H1 (cell line): ENCODE results near the gene BRK1. TPM values are rescaled to one million over a fixed set of nuclear protein-coding genes. Genes with fewer than 3 reads are reported as not detected.

Source experiments
- CTCF ChIA-PET: fragments of 300-600 bp; sonication (Branson Sonifier 250); formaldehyde crosslinking; loops from one replicate; lab custom pipeline; 2021; ENCODE audit not compliant: partially characterized antibody; lab: Charles Lee
- POLR2A ChIA-PET: fragments of 300-600 bp; sonication (Branson Sonifier 250); formaldehyde crosslinking; loops from one replicate; lab custom pipeline; 2021; ENCODE audit warnings: inconsistent platforms; ENCODE audit not compliant: partially characterized antibody; lab: Charles Lee
- DNase-seq, 2 experiments: peaks; one replicate each; pipeline versions ENCODE4 v3.0.0 to v3.0.0-alpha.2; 2010 to 2022; ENCODE audit warnings: low spot score in 2 of 2, low read depth in 1 of 2, mixed read lengths in 1 of 2
- FAIRE-seq: peaks from 2 replicates; lab custom pipeline; 2011; peaks lifted over from hg19 to GRCh38; lab: Jason Lieb, UNC
- H2AFZ ChIP-seq: 2 replicates; pipeline ENCODE4 v1.8.1; 2012; ENCODE audit warnings: low read length, inconsistent platforms
- H2AK5ac ChIP-seq: 2 replicates; pipeline ENCODE4 v1.6.1; 2013; ENCODE audit warnings: low read depth, low read length
- H2BK120ac ChIP-seq: replicated peaks from 2 replicates; pipeline ENCODE3; 2013; ENCODE audit warnings: low read depth, low read length, inconsistent platforms
- H2BK12ac ChIP-seq: 2 replicates; pipeline ENCODE4 v1.6.1; 2013; ENCODE audit warnings: low read depth, low read length
- H2BK15ac ChIP-seq: 2 replicates; pipeline ENCODE4 v1.6.1; 2013; ENCODE audit warnings: low read length
- H2BK20ac ChIP-seq: 2 replicates; pipeline ENCODE4 v1.6.1; 2013; ENCODE audit warnings: low read length
- H2BK5ac ChIP-seq: 2 replicates; pipeline ENCODE4 v1.6.1; 2013; ENCODE audit warnings: low read depth, low read length
- H3K14ac ChIP-seq: 2 replicates; pipeline ENCODE4 v1.6.1; 2013; ENCODE audit warnings: inconsistent platforms; ENCODE audit not compliant: insufficient read length
- H3K18ac ChIP-seq: 2 replicates; pipeline ENCODE4 v1.6.1; 2013; ENCODE audit warnings: low read length; ENCODE audit errors: extremely low read depth
- H3K23ac ChIP-seq: 2 replicates; pipeline ENCODE4 v1.6.1; 2013; ENCODE audit warnings: inconsistent platforms; ENCODE audit not compliant: insufficient read length
- H3K23me2 ChIP-seq: 2 replicates; pipeline ENCODE4 v1.6.1; 2013; ENCODE audit warnings: low read depth, low read length
- H3K27ac ChIP-seq: 2 replicates; pipeline ENCODE4 v1.6.1; 2011; ENCODE audit warnings: low read depth, low read length, inconsistent platforms
- H3K27me3 ChIP-seq, 4 experiments: replicated peaks in 1 of 4; 1 replicate in 1 of 4; 2 replicates in 3 of 4; pipeline versions ENCODE4 v1.6.1 to v1.8.1; 2011 to 2013; ENCODE audit warnings: low read length in 3 of 4, mild to moderate bottlenecking in 3 of 4, inconsistent platforms in 2 of 4, mixed read lengths in 2 of 4, moderate library complexity in 1 of 4; ENCODE audit not compliant: control insufficient read depth in 3 of 4, insufficient read depth in 3 of 4; ENCODE audit errors: extremely low read depth in 1 of 4
- H3K36me3 ChIP-seq, 4 experiments: 2 replicates each; pipeline versions ENCODE4 v1.6.1 to v1.8.1; 2011 to 2013; ENCODE audit warnings: mild to moderate bottlenecking in 4 of 4, low read length in 3 of 4, moderate library complexity in 2 of 4, control low read depth in 1 of 4, inconsistent platforms in 1 of 4; ENCODE audit not compliant: insufficient read depth in 4 of 4, control insufficient read depth in 2 of 4
- H3K4ac ChIP-seq: replicated peaks from 2 replicates; pipeline ENCODE3; 2013; ENCODE audit warnings: low read length, low read depth, mixed read lengths, inconsistent platforms; ENCODE audit not compliant: insufficient read length
- H3K4me1 ChIP-seq, 4 experiments: replicated peaks in 1 of 4; 1 replicate in 1 of 4; 2 replicates in 3 of 4; pipeline versions ENCODE4 v1.6.1 to v1.8.1; 2011 to 2013; ENCODE audit warnings: low read length in 3 of 4, inconsistent platforms in 2 of 4, mixed read lengths in 1 of 4; ENCODE audit not compliant: insufficient read depth in 4 of 4, control insufficient read depth in 3 of 4
- H3K4me2 ChIP-seq, 2 experiments: 2 replicates each; pipeline versions ENCODE4 v1.6.1 to v1.8.1; 2011 to 2013; ENCODE audit warnings: low read depth in 2 of 2, low read length in 2 of 2, control low read depth in 1 of 2, inconsistent platforms in 1 of 2, mild to moderate bottlenecking in 1 of 2; ENCODE audit not compliant: insufficient read depth in 1 of 2
- H3K4me3 ChIP-seq, 4 experiments: fragments of 200-600, 300-600 bp in 1 of 4; sonication (generic), shearing (Covaris generic), sonication (Bioruptor Twin) in 1 of 4; 2 replicates each; pipeline versions ENCODE4 v1.5.1 to v1.8.1; 2011 to 2016; ENCODE audit warnings: low read length in 4 of 4, low read depth in 3 of 4, control low read depth in 2 of 4, inconsistent platforms in 2 of 4, mild to moderate bottlenecking in 2 of 4, mixed read lengths in 1 of 4, moderate library complexity in 1 of 4; ENCODE audit not compliant: insufficient read depth in 2 of 4; ENCODE audit errors: extremely low read depth in 1 of 4
- H3K56ac ChIP-seq: replicated peaks from 2 replicates; pipeline ENCODE3; 2013; ENCODE audit warnings: low read depth, mild to moderate bottlenecking, mixed read lengths, low read length, inconsistent platforms; ENCODE audit not compliant: insufficient read length
- H3K79me1 ChIP-seq: 2 replicates; pipeline ENCODE4 v1.6.1; 2013; ENCODE audit warnings: low read depth, low read length, control low read depth
- H3K79me2 ChIP-seq, 2 experiments: 2 replicates each; pipeline versions ENCODE4 v1.6.1 to v1.8.1; 2012 to 2013; ENCODE audit warnings: low read length in 2 of 2, mild to moderate bottlenecking in 2 of 2, inconsistent platforms in 1 of 2; ENCODE audit not compliant: insufficient read depth in 2 of 2, control insufficient read depth in 1 of 2
- H3K9ac ChIP-seq, 4 experiments: replicated peaks in 1 of 4; 1 replicate in 1 of 4; 2 replicates in 3 of 4; pipeline versions ENCODE4 v1.6.1 to v1.8.1; 2011 to 2013; ENCODE audit warnings: low read depth in 3 of 4, low read length in 3 of 4, control low read depth in 2 of 4, mild to moderate bottlenecking in 2 of 4, moderate library complexity in 2 of 4, inconsistent platforms in 1 of 4; ENCODE audit errors: extremely low read depth in 1 of 4
- H3K9me3 ChIP-seq, 2 experiments: 2 replicates each; pipeline versions ENCODE4 v1.6.1 to v1.8.1; 2012 to 2013; ENCODE audit warnings: mild to moderate bottlenecking in 2 of 2, moderate library complexity in 2 of 2, control low read depth in 1 of 2, inconsistent platforms in 1 of 2, low read depth in 1 of 2, low read length in 1 of 2, mixed read lengths in 1 of 2; ENCODE audit not compliant: insufficient read depth in 2 of 2
- H4K20me1 ChIP-seq, 2 experiments: replicated peaks in 1 of 2; 2 replicates each; pipeline versions ENCODE3 to v1.8.1; 2011 to 2013; ENCODE audit warnings: inconsistent platforms in 2 of 2, low read length in 2 of 2, mild to moderate bottlenecking in 1 of 2; ENCODE audit not compliant: insufficient read depth in 2 of 2, control insufficient read depth in 1 of 2
- H4K5ac ChIP-seq: 2 replicates; pipeline ENCODE4 v1.6.1; 2013; ENCODE audit warnings: low read length, low read depth, mixed read lengths, inconsistent platforms; ENCODE audit not compliant: insufficient read length
- H4K8ac ChIP-seq: 2 replicates; pipeline ENCODE4 v1.8.0; 2013; ENCODE audit warnings: mild to moderate bottlenecking, moderate library complexity, low read length, inconsistent platforms; ENCODE audit not compliant: insufficient read depth; ENCODE audit errors: extremely low read depth
- H4K91ac ChIP-seq: replicated peaks from 2 replicates; pipeline ENCODE3; 2013; ENCODE audit warnings: low read length, mixed read lengths, inconsistent platforms; ENCODE audit not compliant: insufficient read length
- CREB1 ChIP-seq: IDR thresholded peaks from 2 replicates; pipeline ENCODE4 v1.6.1; 2012; ENCODE audit warnings: inconsistent platforms
- CTBP2 ChIP-seq: IDR thresholded peaks from 2 replicates; pipeline ENCODE4 v1.7.0; 2011; ENCODE audit warnings: borderline replicate concordance, mild to moderate bottlenecking, moderate library complexity, mixed read lengths, low read length; ENCODE audit not compliant: insufficient read depth, insufficient read length
- JUN ChIP-seq: IDR thresholded peaks from 2 replicates; pipeline ENCODE4 v1.6.1; 2011; ENCODE audit warnings: low read depth, mild to moderate bottlenecking, improper control_type of control experiment, low read length
- KDM5A ChIP-seq: fragments of 200-600 bp; IDR thresholded peaks from 2 replicates; pipeline ENCODE4 v1.7.1; 2012; ENCODE audit warnings: mild to moderate bottlenecking, low read length, inconsistent platforms, mixed read lengths
- POLR2AphosphoS5 ChIP-seq: IDR thresholded peaks from 2 replicates; pipeline ENCODE4 v1.6.1; 2011; ENCODE audit warnings: low read depth, low read length
- RAD21 ChIP-seq, 2 experiments: IDR thresholded peaks in 1 of 2; conservative IDR thresholded peaks in 1 of 2; 2 replicates each; pipeline ENCODE4 v1.6.1; 2011; ENCODE audit warnings: low read depth in 2 of 2, low read length in 2 of 2, improper control_type of control experiment in 1 of 2, inconsistent platforms in 1 of 2, mild to moderate bottlenecking in 1 of 2, moderate library complexity in 1 of 2
- SP2 ChIP-seq: IDR thresholded peaks from 2 replicates; pipeline ENCODE4 v1.6.1; 2012; ENCODE audit warnings: mild to moderate bottlenecking, low read length, inconsistent platforms
- TBP ChIP-seq: IDR thresholded peaks from 2 replicates; pipeline ENCODE4 v1.6.1; 2011; ENCODE audit warnings: low read depth, low read length, improper control_type of control experiment
- ZNF274 ChIP-seq: IDR thresholded peaks from 2 replicates; pipeline ENCODE4 v1.7.0; 2012; ENCODE audit warnings: low read length, borderline replicate concordance; ENCODE audit errors: extremely low read depth
- WGBS, 2 experiments: shearing (Covaris generic) in 1 of 2; methylation state at CpG; one replicate each; pipeline versions ENCODE4 v1.1.6 to v1.1.7; 2013 to 2015; ENCODE audit warnings: low lambda C conversion rate in 2 of 2, mixed read lengths in 2 of 2, inconsistent platforms in 1 of 2, low coverage in 1 of 2, missing lambda C conversion rate in 1 of 2; ENCODE audit not compliant: insufficient replicate concordance in 2 of 2, insufficient coverage in 1 of 2, insufficient read length in 1 of 2; ENCODE audit errors: extremely low coverage in 1 of 2, missing lambda C conversion rate in 1 of 2; 5-methylcytosine and 5-hydroxymethylcytosine counted together
- polyA plus RNA-seq, 7 experiments: library from polyadenylated mRNA; depleted of rRNA in 3 of 7; stranded (reverse) in 5 of 7; unstranded in 2 of 7; fragments of >200 nt in 5 of 7; fragments of 200-250 nt in 2 of 7; gene quantifications; 1 replicate in 5 of 7; 2 replicates in 1 of 7; 4 replicates in 1 of 7; pipeline versions ENCODE4 v1.2.1 to v1.2.3, GENCODE V29; 2011 to 2013; ENCODE audit warnings: missing spikeins in 2 of 7, mixed read lengths in 2 of 7
- total RNA-seq: library from RNA; stranded (reverse); fragmentation: NEBNext Ultra II Directional; extraction: Animal tissue kit (Norgen Biotek cat#: 25700); gene quantifications from 2 replicates; pipeline ENCODE4 v1.2.1, GENCODE V29; 2021
- TF ChIP-seq, protein P1 (sequence below): IDR thresholded peaks from 2 replicates; pipeline ENCODE4 v1.6.1; 2012; ENCODE audit warnings: low read length, inconsistent platforms
- TF ChIP-seq, protein P2 (sequence below): IDR thresholded peaks from 2 replicates; pipeline ENCODE4 v1.6.1; 2012; ENCODE audit warnings: inconsistent platforms

BRK1 gene
- total and polyA plus RNA-seq, 2 of the 8 experiments (the other 6 are each of a cell fraction or from before 2014, with no cell fraction given): 137 to 164 TPM

DNA sequence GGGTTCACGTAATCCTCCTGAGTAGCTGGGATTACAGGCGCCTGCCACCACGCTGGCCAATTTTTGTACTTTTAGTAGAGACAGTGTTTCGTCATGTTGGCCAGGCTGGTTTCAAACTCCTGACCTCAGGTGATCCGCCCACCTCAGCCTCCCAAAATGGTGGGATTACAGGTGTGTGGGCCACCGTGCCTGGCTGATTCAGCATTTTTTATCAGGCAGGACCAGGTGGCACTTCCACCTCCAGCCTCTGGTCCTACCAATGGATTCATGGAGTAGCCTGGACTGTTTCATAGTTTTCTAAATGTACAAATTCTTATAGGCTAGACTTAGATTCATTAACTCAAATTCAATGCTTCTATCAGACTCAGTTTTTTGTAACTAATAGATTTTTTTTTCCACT lies 35.5 kb downstream of the BRK1 start:
- H3K27ac ChIP-seq: no peak overlapping the region
- ChIA-PET CTCF (interaction anchor here (0.6 to 1.8 kb wide), 4 partner anchors 12 to 230 kb away, joined by 3 to 4 read pairs (median 3); no protein-coding TSS in a partner anchor), POLR2A (interaction anchor here (1.3 kb wide), 1 partner anchor 9 kb away, joined by 8 read pairs; no protein-coding TSS in a partner anchor)
- H3K9me3 ChIP-seq: no peaks in the 10 kb centered on the region
- H4K20me1 ChIP-seq: peaks cover 0 to 4% of the 10 kb centered on the region in 2 experiments
- no peak overlapping the region for H3K4ac ChIP-seq
- no peak overlapping the region for H3K14ac ChIP-seq
- H3K23ac ChIP-seq: no peak overlapping the region
- H3K23me2 ChIP-seq: no peaks in the 10 kb centered on the region
- no peaks in the 10 kb centered on the region for H3K4me1 ChIP-seq
- no peak overlapping the region for H4K5ac ChIP-seq
- 81% methylated on average over 6 of the region's 6 CpGs; no CpG with 5 or more reads in 1 of the 2 experiments for WGBS, 2 experiments
- H3K4me3 ChIP-seq: no peak overlapping the region
- no peak overlapping the region for H2BK15ac ChIP-seq
- no peak overlapping the region for H2BK20ac ChIP-seq
- peaks cover 13 to 38% (median 24%) of the 10 kb centered on the region in 4 experiments for H3K36me3 ChIP-seq
- DNase-seq: no peak
- H2BK12ac ChIP-seq: no peak overlapping the region
- no peak overlapping the region for H3K56ac ChIP-seq
- no peaks in the 10 kb centered on the region for H3K79me1 ChIP-seq
- H3K4me2 ChIP-seq: no peak overlapping the region
- H3K79me2 ChIP-seq: peaks cover 0 to 13% of the 10 kb centered on the region in 2 experiments; a peak in 2 of 4 replicates
- H3K27me3 ChIP-seq: no peaks in the 10 kb centered on the region; a peak in 1 of 7 replicates
- no peak overlapping the region for H3K9ac ChIP-seq
- no peak for FAIRE-seq
- no peak overlapping the region for H2BK5ac ChIP-seq
- no peak overlapping the region for H3K18ac ChIP-seq
- H4K8ac ChIP-seq: no peak overlapping the region
- H4K91ac ChIP-seq: no peak overlapping the region
- no peak overlapping the region for H2BK120ac ChIP-seq
- H2AK5ac ChIP-seq: no peak overlapping the region
- H2AFZ ChIP-seq: no peak overlapping the region
- no peak for TF ChIP-seq CREB1
- TF ChIP-seq POLR2AphosphoS5: no peak
- no peak for TF ChIP-seq KDM5A
- TF ChIP-seq RAD21 (IDR thresholded peaks at IDR 0.05 in 1 of 2, conservative IDR thresholded peaks at IDR 0.05 in 1 of 2; ENCODE audit: low read depth in 2 of 2, low read length in 2 of 2): no peak
- no peak for TF ChIP-seq JUN
- TF ChIP-seq TBP: no peak
- TF ChIP-seq, protein P1, sequence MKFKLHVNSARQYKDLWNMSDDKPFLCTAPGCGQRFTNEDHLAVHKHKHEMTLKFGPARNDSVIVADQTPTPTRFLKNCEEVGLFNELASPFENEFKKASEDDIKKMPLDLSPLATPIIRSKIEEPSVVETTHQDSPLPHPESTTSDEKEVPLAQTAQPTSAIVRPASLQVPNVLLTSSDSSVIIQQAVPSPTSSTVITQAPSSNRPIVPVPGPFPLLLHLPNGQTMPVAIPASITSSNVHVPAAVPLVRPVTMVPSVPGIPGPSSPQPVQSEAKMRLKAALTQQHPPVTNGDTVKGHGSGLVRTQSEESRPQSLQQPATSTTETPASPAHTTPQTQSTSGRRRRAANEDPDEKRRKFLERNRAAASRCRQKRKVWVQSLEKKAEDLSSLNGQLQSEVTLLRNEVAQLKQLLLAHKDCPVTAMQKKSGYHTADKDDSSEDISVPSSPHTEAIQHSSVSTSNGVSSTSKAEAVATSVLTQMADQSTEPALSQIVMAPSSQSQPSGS: no peak
- no peak for TF ChIP-seq SP2
- TF ChIP-seq, protein P2, sequence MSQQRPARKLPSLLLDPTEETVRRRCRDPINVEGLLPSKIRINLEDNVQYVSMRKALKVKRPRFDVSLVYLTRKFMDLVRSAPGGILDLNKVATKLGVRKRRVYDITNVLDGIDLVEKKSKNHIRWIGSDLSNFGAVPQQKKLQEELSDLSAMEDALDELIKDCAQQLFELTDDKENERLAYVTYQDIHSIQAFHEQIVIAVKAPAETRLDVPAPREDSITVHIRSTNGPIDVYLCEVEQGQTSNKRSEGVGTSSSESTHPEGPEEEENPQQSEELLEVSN: no peak
- TF ChIP-seq CTBP2: no peak
- TF ChIP-seq ZNF274: no peak
